Activated gamma-delta T cell (primary cell): ENCODE measurements around the gene ID2.

Source experiments
- DNase-seq: peaks from one replicate; lab custom pipeline; 2025; lab: John Stamatoyannopoulos, UW

Gene ID2

GRCh38 chr2:8648441-8649213 is 33.2 kb upstream of the ID2 start:
- no peak for DNase-seq

GRCh38 chr2:8649718-8650117 is 32.1 kb upstream of the ID2 start:
- DNase-seq, result no peak

- DNase-seq, result no peak
These were observed 31.6 kb upstream of the ID2 start for GRCh38 chr2:8650256-8650655.

- DNase-seq, result no peak
These were observed 29.0 kb upstream of the ID2 start for GRCh38 chr2:8652774-8653426.

GRCh38 chr2:8653485-8653884 is 28.4 kb upstream of the ID2 start:
- no peak for DNase-seq

- no peak for DNase-seq
These were observed 27.8 kb upstream of the ID2 start for GRCh38 chr2:8654041-8654440.

DNA sequence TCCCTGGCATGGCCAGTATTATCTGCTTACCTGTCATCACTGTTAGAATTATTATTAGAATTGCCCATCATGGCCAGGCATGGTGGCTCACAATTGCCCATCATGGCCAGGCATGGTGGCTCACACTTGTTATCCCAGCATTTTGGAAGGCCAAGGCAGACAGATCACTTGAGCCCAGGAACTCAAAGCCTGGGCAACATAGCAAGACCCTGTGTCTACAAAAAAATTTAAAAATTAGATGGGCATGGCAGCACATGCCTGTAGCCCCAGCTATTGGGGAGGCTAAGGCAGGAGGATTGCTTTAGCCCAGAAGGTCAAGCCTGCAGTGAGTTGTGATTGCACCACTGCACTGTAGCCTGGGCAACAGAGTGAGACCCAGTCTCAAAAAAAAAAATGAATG is 27.4 kb upstream of the ID2 start:
- DNase-seq, result no peak

- DNase-seq, result no peak
These were observed 25.7 kb upstream of the ID2 start for GRCh38 chr2:8656160-8656641.

DNA sequence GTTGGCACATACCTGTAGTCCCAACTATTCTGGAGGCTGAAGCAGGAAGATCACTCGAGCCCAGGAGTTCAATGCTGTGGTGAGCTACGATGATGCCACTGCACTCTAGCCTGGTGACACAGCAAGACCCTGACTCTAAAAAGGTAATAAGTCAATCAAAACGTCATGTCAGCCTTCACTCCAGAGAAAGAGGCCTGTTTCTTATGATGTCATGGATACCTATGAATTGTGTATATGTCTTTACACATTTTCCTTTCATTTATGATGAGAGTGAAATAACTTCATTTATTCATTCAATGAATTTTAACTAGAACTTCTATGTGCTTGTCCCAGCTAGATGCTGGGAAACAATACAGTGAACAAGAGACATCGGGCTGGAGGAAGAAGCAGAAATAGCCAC is 25.0 kb upstream of the ID2 start:
- DNase-seq, result no peak

GRCh38 chr2:8657423-8658062 is 24.3 kb upstream of the ID2 start:
- DNase-seq, result no peak

DNA sequence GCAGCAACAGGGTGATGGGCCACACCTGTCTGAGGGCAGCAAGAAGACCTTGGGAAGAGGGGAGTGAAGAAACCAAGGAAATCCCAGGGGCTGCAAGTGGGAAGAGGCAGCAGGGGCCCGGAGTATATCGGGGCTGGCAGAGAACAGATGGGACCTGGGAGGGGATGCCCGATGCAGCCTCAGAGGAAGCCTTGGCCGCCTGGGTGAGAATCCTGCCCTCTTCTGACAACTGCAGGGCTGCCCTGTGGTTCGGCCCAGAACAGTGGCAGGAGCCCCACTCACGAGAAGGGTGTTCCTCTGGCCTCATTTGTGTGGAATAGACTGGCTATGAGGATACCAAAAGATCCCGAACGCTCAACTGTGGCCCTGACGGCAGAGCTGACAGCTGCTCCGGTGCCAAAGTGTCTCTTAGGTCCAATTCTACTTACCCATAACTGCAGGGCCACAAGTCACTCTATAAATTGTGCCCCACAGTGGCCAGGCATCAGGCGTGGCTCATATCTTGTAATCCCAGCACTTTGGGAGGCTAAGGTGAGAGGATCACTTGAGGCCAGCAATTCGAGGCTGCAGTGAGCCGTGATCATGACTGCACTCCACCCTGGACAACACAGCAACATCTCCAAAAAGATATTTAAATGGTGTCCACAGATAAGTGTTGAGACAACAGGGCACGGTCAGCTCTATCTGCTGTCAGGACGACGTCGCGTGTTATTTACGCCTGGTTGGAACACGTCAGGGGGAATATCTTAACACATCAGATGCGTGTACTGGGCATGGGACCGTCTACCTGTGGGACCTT is 23.6 kb upstream of the ID2 start:
- DNase-seq, result no peak

GRCh38 chr2:8659092-8659734 is 22.6 kb upstream of the ID2 start:
- DNase-seq, result no peak

DNA sequence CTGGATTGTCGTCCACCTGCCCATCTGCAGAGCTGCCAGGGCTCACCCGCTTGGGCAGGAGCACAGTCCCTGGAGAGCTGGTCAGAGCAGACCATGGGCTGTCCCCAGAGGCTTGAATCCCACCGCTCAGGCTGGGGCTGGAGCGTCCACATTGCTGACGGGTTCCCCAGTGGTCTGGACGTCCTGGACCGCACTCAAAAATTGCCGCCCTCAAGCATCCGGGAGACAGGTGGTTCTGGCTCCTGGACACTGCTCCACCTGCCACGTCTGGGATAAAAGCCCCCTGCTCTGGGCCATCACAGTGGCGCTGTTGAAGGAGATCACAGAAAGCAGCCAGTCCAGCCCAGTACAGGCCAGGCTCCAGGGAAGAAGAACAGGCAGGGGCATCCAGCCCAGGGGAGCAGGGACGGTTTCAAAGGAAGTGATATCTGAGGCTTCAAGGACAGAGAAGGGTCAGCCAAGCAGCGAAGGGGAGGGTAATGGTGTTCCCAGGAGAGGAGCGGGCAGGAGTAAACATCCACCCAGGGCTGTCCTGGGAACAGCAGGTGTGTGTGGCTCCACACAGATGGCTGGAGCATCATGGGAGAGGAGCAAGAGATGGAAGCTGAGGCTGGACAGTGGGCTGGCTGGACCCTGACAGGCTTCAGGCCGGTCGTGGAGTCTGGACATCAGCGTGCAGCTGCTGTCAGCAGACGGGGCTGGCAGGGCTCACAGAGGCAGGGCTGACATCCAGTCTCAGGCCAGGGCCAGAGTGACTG is 21.9 kb upstream of the ID2 start:
- DNase-seq, result no peak

DNA sequence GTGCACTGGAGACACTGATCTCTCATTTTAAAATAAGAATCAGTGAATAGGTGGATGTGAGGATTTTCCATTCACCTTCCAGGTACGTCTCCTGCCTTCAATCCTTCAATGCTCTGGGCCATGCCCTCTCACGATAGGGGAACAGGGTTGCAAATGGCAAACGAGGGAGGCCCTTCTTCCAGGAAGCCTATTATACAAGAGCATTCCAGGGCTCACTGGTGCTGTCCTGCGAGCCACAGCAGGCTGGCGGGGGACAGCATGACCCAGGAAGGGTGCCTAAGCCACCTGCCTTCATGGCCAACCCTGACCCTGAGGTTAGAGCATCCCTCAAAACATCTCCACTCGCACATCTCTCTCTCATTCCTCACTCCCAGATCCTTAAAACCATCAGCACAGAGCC is 20.6 kb upstream of the ID2 start:
- no peak for DNase-seq

GRCh38 chr2:8661736-8662135 is 20.1 kb upstream of the ID2 start:
- no peak for DNase-seq

DNA sequence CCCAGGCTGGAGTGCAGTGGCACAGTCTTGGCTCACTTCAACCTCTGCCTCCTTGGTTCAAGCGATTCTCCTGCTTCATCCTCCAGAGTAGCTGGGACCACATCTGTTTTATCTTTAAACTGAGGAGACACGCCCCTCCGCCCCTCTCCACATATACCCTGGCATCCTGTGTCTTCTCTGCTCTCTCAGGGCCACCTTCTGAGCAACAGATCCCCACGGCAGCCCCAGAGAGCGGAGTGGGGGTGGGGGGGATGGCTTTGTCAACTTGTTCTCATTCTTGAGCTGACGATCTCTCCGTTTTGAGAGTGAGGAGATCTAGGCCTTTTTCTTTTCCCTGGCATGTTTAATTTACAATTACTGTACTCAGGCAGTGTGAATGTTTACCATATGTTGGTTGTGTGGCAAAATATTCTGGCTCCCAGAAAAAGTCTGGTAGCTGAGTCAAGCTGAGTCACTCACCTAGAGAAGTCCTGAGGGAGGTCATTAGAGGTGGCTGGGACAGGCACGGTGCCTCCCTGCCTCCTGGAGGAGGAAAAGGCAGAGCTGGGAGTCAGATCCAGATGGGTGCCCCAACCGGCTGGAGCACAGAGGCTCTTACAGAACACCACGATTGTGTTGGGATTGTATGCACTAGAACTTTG is 19.5 kb upstream of the ID2 start:
- DNase-seq, result no peak

DNA sequence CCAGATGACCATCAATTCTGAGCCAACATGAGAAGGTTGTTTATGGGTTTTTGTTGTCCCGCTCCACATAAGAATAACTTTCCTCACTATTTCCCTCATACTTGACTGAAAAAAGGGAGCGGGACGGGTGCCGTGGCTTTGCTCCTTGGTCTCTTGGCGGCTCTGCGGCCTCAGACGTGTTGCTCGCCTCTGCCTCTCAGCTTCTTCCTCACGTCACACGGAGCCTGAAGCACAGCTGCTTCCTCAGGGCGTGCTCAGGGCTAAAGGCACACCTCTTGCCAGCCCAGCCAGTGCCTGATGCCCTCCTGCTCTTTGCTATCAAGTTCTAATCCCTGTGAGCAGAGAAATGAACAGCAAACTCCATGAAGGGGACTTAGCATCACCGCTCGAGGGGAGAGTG is 17.9 kb upstream of the ID2 start:
- no peak for DNase-seq

- DNase-seq, result no peak
These were observed 15.3 kb upstream of the ID2 start for GRCh38 chr2:8666581-8666980.

- no peak for DNase-seq
These were observed 13.9 kb upstream of the ID2 start for GRCh38 chr2:8667896-8668512.
